WI38 (cell line): Measurements from ENCODE around the gene DIAPH3.

Experiments
- H3K4me3 ChIP-seq: 2 replicates; pipeline ENCODE4 v1.5.1; 2011; ENCODE audit warnings: low read depth, mild to moderate bottlenecking, control low read depth, low read length
- CTCF ChIP-seq: IDR thresholded peaks from 2 replicates; pipeline ENCODE4 v1.5.1; 2012; ENCODE audit warnings: low read depth, mild to moderate bottlenecking, control low read depth, low read length

Gene DIAPH3

GRCh38 chr13:59770451-59770850 is 393.3 kb downstream of the DIAPH3 start:
- TF ChIP-seq CTCF: no peak

GRCh38 chr13:59766236-59766635 is 397.5 kb downstream of the DIAPH3 start:
- no peak for TF ChIP-seq CTCF
- no peak overlapping the region for H3K4me3 ChIP-seq

More at GRCh38 chr13:59770451-59770850, 393.3 kb downstream of the DIAPH3 start:
- H3K4me3 ChIP-seq: no peak overlapping the region

GRCh38 chr13:59755632-59756290 is 408.0 kb downstream of the DIAPH3 start:
- H3K4me3 ChIP-seq: no peak overlapping the region
- no peak for TF ChIP-seq CTCF

- TF ChIP-seq CTCF: no peak
- H3K4me3 ChIP-seq: no peak overlapping the region
Measured at GRCh38 chr13:59754411-59754810, 409.3 kb downstream of the DIAPH3 start.

- H3K4me3 ChIP-seq: no peak overlapping the region
- TF ChIP-seq CTCF: no peak
Measured at GRCh38 chr13:59750860-59751259, 412.9 kb downstream of the DIAPH3 start.

- no peak for TF ChIP-seq CTCF
- no peak overlapping the region for H3K4me3 ChIP-seq
Measured at GRCh38 chr13:59748046-59748445, 415.7 kb downstream of the DIAPH3 start.

- no peak overlapping the region for H3K4me3 ChIP-seq
- TF ChIP-seq CTCF: no peak
Measured at GRCh38 chr13:59747529-59747928, 416.2 kb downstream of the DIAPH3 start.
